HG03280 (cell line): ENCODE results near the gene RELN.

Source experiments
- ATAC-seq: cut with Tn5 transposase; IDR thresholded peaks from one replicate; pipeline ENCODE4 v1.9.1; 2021; ENCODE audit warnings: mild to moderate bottlenecking, moderate library complexity; ENCODE audit not compliant: unreplicated experiment

RELN gene

GRCh38 chr7:103593691-103594090 is 395.8 kb downstream of the RELN start:
- no peak for ATAC-seq

GRCh38 chr7:103592844-103593243 is 396.6 kb downstream of the RELN start:
- ATAC-seq, result no peak

GRCh38 chr7:103592187-103592586 is 397.3 kb downstream of the RELN start:
- ATAC-seq, result no peak

- ATAC-seq, result no peak
These were observed 409.4 kb downstream of the RELN start for GRCh38 chr7:103580031-103580430.

- ATAC-seq, result no peak
These were observed 412.4 kb downstream of the RELN start for GRCh38 chr7:103577059-103577458.

GRCh38 chr7:103576641-103577040 is 412.8 kb downstream of the RELN start:
- ATAC-seq, result no peak

GRCh38 chr7:103574576-103574975 is 414.9 kb downstream of the RELN start:
- no peak for ATAC-seq

GRCh38 chr7:103573479-103574058 is 415.9 kb downstream of the RELN start:
- ATAC-seq, result no peak

- ATAC-seq, result no peak
These were observed 417.9 kb downstream of the RELN start for GRCh38 chr7:103571586-103571985.

- no peak for ATAC-seq
These were observed 419.7 kb downstream of the RELN start for GRCh38 chr7:103569621-103570305.

- no peak for ATAC-seq
These were observed 425.0 kb downstream of the RELN start for GRCh38 chr7:103564416-103564815.

- ATAC-seq, result no peak
These were observed 429.3 kb downstream of the RELN start for GRCh38 chr7:103560136-103560535.

- ATAC-seq, result no peak
These were observed 438.4 kb downstream of the RELN start for GRCh38 chr7:103551016-103551415.

- ATAC-seq, result no peak
These were observed 439.7 kb downstream of the RELN start for GRCh38 chr7:103549786-103550185.

- ATAC-seq, result no peak
These were observed 441.8 kb downstream of the RELN start for GRCh38 chr7:103547451-103548284.

- ATAC-seq, result no peak
These were observed 447.0 kb downstream of the RELN start for GRCh38 chr7:103542470-103542869.

- no peak for ATAC-seq
These were observed 447.5 kb downstream of the RELN start for GRCh38 chr7:103541947-103542346.

- no peak for ATAC-seq
These were observed 448.4 kb downstream of the RELN start for GRCh38 chr7:103541026-103541425.

GRCh38 chr7:103540338-103540737 is 449.1 kb downstream of the RELN start:
- ATAC-seq, result no peak

- ATAC-seq, result no peak
These were observed 449.6 kb downstream of the RELN start for GRCh38 chr7:103539875-103540274.

GRCh38 chr7:103538964-103539709 is 450.3 kb downstream of the RELN start:
- ATAC-seq, result no peak
